Measurements from ENCODE around the gene ANXA6. TPM values are rescaled to one million over a fixed set of nuclear protein-coding genes. Genes with fewer than 3 reads are reported as not detected.

Gene ANXA6
- total and polyA plus RNA-seq, 2 of the 4 experiments (the other 2 are of a cell fraction) = 355 to 610 TPM

DNA sequence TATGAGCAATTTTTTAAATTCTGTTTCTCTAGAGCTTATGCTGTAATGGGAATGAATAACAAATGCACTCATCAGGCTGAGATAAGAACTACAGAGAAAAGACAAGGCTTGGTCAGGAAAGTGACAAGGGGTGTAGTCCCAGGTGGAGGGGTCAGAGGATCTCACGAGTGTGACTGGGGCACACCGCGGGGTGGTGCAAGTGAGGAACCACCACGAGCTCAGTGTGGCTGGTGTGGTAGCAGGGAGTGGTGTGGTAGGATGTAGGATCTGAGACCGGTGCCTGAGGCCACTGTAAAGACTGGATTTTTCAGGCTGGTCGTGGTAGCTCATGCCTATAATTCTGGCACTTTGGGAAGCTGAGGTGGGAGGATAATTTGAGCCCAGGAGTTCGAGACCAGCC lies 9.0 kb downstream of the ANXA6 start:
- H2BK20ac ChIP-seq (ENCODE audit: low read depth, low read length) = no peak overlapping the region
- no peak overlapping the region for H3K9ac ChIP-seq (ENCODE audit: low read depth, low read length)
- no peak overlapping the region for H2AFZ ChIP-seq (replicated peaks; ENCODE audit: low read length, poor library complexity)
- H3K79me1 ChIP-seq (ENCODE audit: low read depth in 1 of 2, low read length in 2 of 2) = peaks cover 46 to 99% of the 10 kb centered on the region in 2 experiments
- WGBS, 2 experiments (ENCODE audit: extremely low coverage in 2 of 2, insufficient read length in 1 of 2) = no CpG with 5 or more reads among the region's 7 CpGs
- no peak overlapping the region for H4K8ac ChIP-seq (ENCODE audit: low read depth in 2 of 2, low read length in 2 of 2)
- no peak overlapping the region for H4K91ac ChIP-seq (ENCODE audit: insufficient read depth, low read depth, low read length)
- H2BK120ac ChIP-seq (ENCODE audit: low read depth, low read length) = no peak overlapping the region
- in situ Hi-C loops (cut with MboI; ENCODE audit: low sequenced_read_pairs) = loop anchor here (10.0 kb wide), 1 partner anchor 596 kb away; no protein-coding TSS in a partner anchor
- no peak overlapping the region for H3K18ac ChIP-seq (ENCODE audit: low read depth, low read length)
- intact Hi-C loops (cut with micrococcal nuclease) = no loop called here
- no peak overlapping the region for H2BK5ac ChIP-seq (ENCODE audit: low read depth, low read length, poor library complexity, severe bottlenecking)
- no peak overlapping the region for H3K14ac ChIP-seq (replicated peaks; ENCODE audit: low read depth, low read length)
- BruUV-seq (replicated peaks) = no TSS peak
- no peak overlapping the region for H3K23ac ChIP-seq (ENCODE audit: low read depth, low read length)
- H2BK15ac ChIP-seq (ENCODE audit: low read depth, low read length) = no peak overlapping the region
- no peak overlapping the region for H2AK5ac ChIP-seq (ENCODE audit: low read depth, low read length)
- H3K27me3 ChIP-seq (ENCODE audit: control insufficient read depth, insufficient read depth, low read length) = no peaks in the 10 kb centered on the region
- DNase-seq = no peak
- peaks cover 50% of the 10 kb centered on the region for H3K36me3 ChIP-seq (ENCODE audit: control insufficient read depth, insufficient read depth, low read length)
- ChIA-PET CTCF (interaction anchor here (2.1 kb wide), 1 partner anchor 22 kb away, joined by 5 read pairs; no protein-coding TSS in a partner anchor), POLR2A (ENCODE audit: unreplicated experiment) (no interaction called here)
- no peak overlapping the region for H2AK9ac ChIP-seq (replicated peaks; ENCODE audit: low read depth, low read length, poor library complexity)
- peaks cover 20% of the 10 kb centered on the region for H3K4me1 ChIP-seq (ENCODE audit: control insufficient read depth, insufficient read depth, low read length)
- H3K4me3 ChIP-seq (ENCODE audit: insufficient read depth, low read depth, low read length) = no peak overlapping the region
- H3K9me3 ChIP-seq (ENCODE audit: control insufficient read depth, insufficient read depth, low read length) = no peaks in the 10 kb centered on the region
- ATAC-seq (ENCODE audit: low read depth) = no peak
- TF ChIP-seq MAZ (IDR thresholded peaks at IDR 0.05; ENCODE audit: borderline replicate concordance, low read depth, low read length) (no peak), CTCF (conservative IDR thresholded peaks at IDR 0.05; ENCODE audit: low read depth, low read length) (no peak), NFE2L2 (IDR thresholded peaks at IDR 0.05; ENCODE audit: low read depth, low read length) (no peak), FOS (IDR thresholded peaks at IDR 0.05; ENCODE audit: low read depth, low read length) (no peak), RAD21 (IDR thresholded peaks at IDR 0.05; ENCODE audit: low read length) (no peak)
- H3K4me2 ChIP-seq (ENCODE audit: low read depth, low read length) = no peak overlapping the region
- H3K56ac ChIP-seq (ENCODE audit: extremely low read depth, insufficient read depth, low read length) = no peak overlapping the region
- H4K20me1 ChIP-seq (ENCODE audit: insufficient read depth, low read length) = peaks cover 100% of the 10 kb centered on the region
- H3K9me1 ChIP-seq (ENCODE audit: insufficient read depth, low read length) = peaks cover 60% of the 10 kb centered on the region
- H3K27ac ChIP-seq (ENCODE audit: insufficient read depth, low read length) = no peak overlapping the region
- dilution Hi-C loops (cut with HindIII; ENCODE audit: low sequenced_read_pairs, unreplicated experiment) = no loop called here
- H4K5ac ChIP-seq (ENCODE audit: low read depth, low read length) = no peak overlapping the region
- H3K4ac ChIP-seq (ENCODE audit: low read depth, low read length) = no peak overlapping the region

All from IMR-90 (cell line).